ENCODE results near the gene TULP4.

Gene TULP4

GRCh38 chr6:158278004-158278403, 34.3 kb upstream of the TULP4 start (continued):
- TF ChIP-seq, protein P1, sequence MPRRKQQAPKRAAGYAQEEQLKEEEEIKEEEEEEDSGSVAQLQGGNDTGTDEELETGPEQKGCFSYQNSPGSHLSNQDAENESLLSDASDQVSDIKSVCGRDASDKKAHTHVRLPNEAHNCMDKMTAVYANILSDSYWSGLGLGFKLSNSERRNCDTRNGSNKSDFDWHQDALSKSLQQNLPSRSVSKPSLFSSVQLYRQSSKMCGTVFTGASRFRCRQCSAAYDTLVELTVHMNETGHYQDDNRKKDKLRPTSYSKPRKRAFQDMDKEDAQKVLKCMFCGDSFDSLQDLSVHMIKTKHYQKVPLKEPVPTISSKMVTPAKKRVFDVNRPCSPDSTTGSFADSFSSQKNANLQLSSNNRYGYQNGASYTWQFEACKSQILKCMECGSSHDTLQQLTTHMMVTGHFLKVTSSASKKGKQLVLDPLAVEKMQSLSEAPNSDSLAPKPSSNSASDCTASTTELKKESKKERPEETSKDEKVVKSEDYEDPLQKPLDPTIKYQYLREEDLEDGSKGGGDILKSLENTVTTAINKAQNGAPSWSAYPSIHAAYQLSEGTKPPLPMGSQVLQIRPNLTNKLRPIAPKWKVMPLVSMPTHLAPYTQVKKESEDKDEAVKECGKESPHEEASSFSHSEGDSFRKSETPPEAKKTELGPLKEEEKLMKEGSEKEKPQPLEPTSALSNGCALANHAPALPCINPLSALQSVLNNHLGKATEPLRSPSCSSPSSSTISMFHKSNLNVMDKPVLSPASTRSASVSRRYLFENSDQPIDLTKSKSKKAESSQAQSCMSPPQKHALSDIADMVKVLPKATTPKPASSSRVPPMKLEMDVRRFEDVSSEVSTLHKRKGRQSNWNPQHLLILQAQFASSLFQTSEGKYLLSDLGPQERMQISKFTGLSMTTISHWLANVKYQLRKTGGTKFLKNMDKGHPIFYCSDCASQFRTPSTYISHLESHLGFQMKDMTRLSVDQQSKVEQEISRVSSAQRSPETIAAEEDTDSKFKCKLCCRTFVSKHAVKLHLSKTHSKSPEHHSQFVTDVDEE (CRISPR knock-in tag; IDR thresholded peaks at IDR 0.05): no peak
- no peak for TF ChIP-seq ARNTL (CRISPR knock-in tag; IDR thresholded peaks at IDR 0.05; ENCODE audit: borderline replicate concordance, low read depth)
- TF ChIP-seq PPARA (CRISPR knock-in tag; IDR thresholded peaks at IDR 0.05; ENCODE audit: borderline replicate concordance): no peak
- TF ChIP-seq ZNF565 (CRISPR knock-in tag; conservative IDR thresholded peaks at IDR 0.05; ENCODE audit: low read depth): no peak
- no peak for TF ChIP-seq TOX (CRISPR knock-in tag; IDR thresholded peaks at IDR 0.05; ENCODE audit: borderline replicate concordance)

DNA sequence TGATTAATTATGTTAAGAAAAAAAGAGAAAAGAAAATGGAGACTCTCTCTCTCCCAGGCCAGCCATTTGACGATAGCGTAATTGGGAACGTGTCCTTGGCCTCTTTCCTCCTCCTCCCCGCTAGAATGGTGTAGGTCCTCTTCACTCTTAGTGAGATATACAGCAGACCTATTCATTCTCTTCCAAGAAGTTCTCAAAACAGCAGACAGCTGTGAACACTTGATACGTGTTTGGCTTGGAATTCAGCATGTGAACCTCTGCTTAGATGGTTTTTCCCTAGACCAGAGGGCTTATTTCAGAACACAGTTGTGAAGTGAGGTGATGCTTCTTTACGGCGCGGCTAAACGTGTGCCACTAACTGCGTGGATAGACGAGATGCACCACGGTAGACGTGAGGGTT, 32.6 kb upstream of the TULP4 start:
- TF ChIP-seq, protein P1 (CRISPR knock-in tag; IDR thresholded peaks at IDR 0.05): no peak
- TF ChIP-seq ZFP30 (CRISPR knock-in tag; IDR thresholded peaks at IDR 0.05) (no peak), RARB (CRISPR knock-in tag; IDR thresholded peaks at IDR 0.05) (no peak), SNAI2 (CRISPR knock-in tag; IDR thresholded peaks at IDR 0.05) (no peak), OSR1 (CRISPR knock-in tag; IDR thresholded peaks at IDR 0.05) (no peak), ZNF8 (CRISPR knock-in tag; IDR thresholded peaks at IDR 0.05) (no peak), ARNTL (CRISPR knock-in tag; IDR thresholded peaks at IDR 0.05; ENCODE audit: borderline replicate concordance, low read depth) (no peak), ESRRG (CRISPR knock-in tag; IDR thresholded peaks at IDR 0.05) (no peak), ZFP3 (CRISPR knock-in tag; IDR thresholded peaks at IDR 0.05) (no peak), BACH2 (CRISPR knock-in tag; IDR thresholded peaks at IDR 0.05; ENCODE audit: borderline replicate concordance) (no peak)
- TF ChIP-seq, protein P2, sequence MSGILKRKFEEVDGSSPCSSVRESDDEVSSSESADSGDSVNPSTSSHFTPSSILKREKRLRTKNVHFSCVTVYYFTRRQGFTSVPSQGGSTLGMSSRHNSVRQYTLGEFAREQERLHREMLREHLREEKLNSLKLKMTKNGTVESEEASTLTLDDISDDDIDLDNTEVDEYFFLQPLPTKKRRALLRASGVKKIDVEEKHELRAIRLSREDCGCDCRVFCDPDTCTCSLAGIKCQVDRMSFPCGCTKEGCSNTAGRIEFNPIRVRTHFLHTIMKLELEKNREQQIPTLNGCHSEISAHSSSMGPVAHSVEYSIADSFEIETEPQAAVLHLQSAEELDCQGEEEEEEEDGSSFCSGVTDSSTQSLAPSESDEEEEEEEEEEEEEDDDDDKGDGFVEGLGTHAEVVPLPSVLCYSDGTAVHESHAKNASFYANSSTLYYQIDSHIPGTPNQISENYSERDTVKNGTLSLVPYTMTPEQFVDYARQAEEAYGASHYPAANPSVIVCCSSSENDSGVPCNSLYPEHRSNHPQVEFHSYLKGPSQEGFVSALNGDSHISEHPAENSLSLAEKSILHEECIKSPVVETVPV (CRISPR knock-in tag; IDR thresholded peaks at IDR 0.05): no peak
- ATAC-seq: no peak

GRCh38 chr6:158283304-158283980, 28.8 kb upstream of the TULP4 start:
- TF ChIP-seq ZFP3 (CRISPR knock-in tag; IDR thresholded peaks at IDR 0.05) (no peak), ESRRG (CRISPR knock-in tag; IDR thresholded peaks at IDR 0.05) (no peak), ZNF70 (CRISPR knock-in tag; IDR thresholded peaks at IDR 0.05) (no peak), RARB (CRISPR knock-in tag; IDR thresholded peaks at IDR 0.05) (no peak), ZFP30 (CRISPR knock-in tag; IDR thresholded peaks at IDR 0.05) (no peak), OSR1 (CRISPR knock-in tag; IDR thresholded peaks at IDR 0.05) (no peak), GLIS3 (CRISPR knock-in tag; IDR thresholded peaks at IDR 0.05) (no peak), ISL1 (CRISPR knock-in tag; IDR thresholded peaks at IDR 0.05) (no peak), POU6F1 (CRISPR knock-in tag; IDR thresholded peaks at IDR 0.05; ENCODE audit: borderline replicate concordance, low read depth) (no peak), PATZ1 (CRISPR knock-in tag; IDR thresholded peaks at IDR 0.05; ENCODE audit: borderline replicate concordance) (no peak)
- TF ChIP-seq, protein P3, sequence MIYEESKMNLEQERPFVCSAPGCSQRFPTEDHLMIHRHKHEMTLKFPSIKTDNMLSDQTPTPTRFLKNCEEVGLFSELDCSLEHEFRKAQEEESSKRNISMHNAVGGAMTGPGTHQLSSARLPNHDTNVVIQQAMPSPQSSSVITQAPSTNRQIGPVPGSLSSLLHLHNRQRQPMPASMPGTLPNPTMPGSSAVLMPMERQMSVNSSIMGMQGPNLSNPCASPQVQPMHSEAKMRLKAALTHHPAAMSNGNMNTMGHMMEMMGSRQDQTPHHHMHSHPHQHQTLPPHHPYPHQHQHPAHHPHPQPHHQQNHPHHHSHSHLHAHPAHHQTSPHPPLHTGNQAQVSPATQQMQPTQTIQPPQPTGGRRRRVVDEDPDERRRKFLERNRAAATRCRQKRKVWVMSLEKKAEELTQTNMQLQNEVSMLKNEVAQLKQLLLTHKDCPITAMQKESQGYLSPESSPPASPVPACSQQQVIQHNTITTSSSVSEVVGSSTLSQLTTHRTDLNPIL (CRISPR knock-in tag; IDR thresholded peaks at IDR 0.05; ENCODE audit: low read depth): no peak
- TF ChIP-seq, protein P2 (CRISPR knock-in tag; IDR thresholded peaks at IDR 0.05): no peak
- peak; percentile 69 for ATAC-seq

Data from SK-N-SH treated with all-trans-retinoic acid at 6 μM for 48 hours (cell line).